Neuron (in vitro differentiated cells): ENCODE data around the gene PRKN.

Source experiments
- H2AFZ ChIP-seq: one replicate; pipeline ENCODE4 v1.6.1; 2013; ENCODE audit warnings: low read depth, mild to moderate bottlenecking, inconsistent platforms, low read length, moderate library complexity
- H3K27me3 ChIP-seq: one replicate; pipeline ENCODE4 v1.6.1; 2013; ENCODE audit warnings: low read length; ENCODE audit not compliant: insufficient read depth
- H3K36me3 ChIP-seq: one replicate; pipeline ENCODE4 v1.6.1; 2013; ENCODE audit warnings: low read length; ENCODE audit not compliant: insufficient read depth
- H3K4me1 ChIP-seq: one replicate; pipeline ENCODE4 v1.6.1; 2013; ENCODE audit warnings: low read length; ENCODE audit not compliant: insufficient read depth
- H3K4me3 ChIP-seq: 2 replicates; pipeline ENCODE4 v1.5.1; 2013; ENCODE audit warnings: mild to moderate bottlenecking, low read length, moderate library complexity
- H3K9me3 ChIP-seq: one replicate; pipeline ENCODE4 v1.6.1; 2013; ENCODE audit warnings: low read length

PRKN gene

GRCh38 chr6:162124710-162125435 is 602.7 kb downstream of the PRKN start:
- Histone ChIP-seq H3K4me3 (no peak overlapping the region), H3K4me1 (no peaks in the 10 kb centered on the region), H3K27me3 (no peaks in the 10 kb centered on the region), H3K9me3 (no peaks in the 10 kb centered on the region), H2AFZ (no peak overlapping the region), H3K36me3 (no peaks in the 10 kb centered on the region)

GRCh38 chr6:162123797-162124196 is 603.8 kb downstream of the PRKN start:
- no peak overlapping the region for H2AFZ ChIP-seq

GRCh38 chr6:162119341-162119740 is 608.2 kb downstream of the PRKN start:
- Histone ChIP-seq H3K27me3 (no peaks in the 10 kb centered on the region), H3K4me3 (no peak overlapping the region), H3K4me1 (no peaks in the 10 kb centered on the region), H2AFZ (no peak overlapping the region), H3K9me3 (no peaks in the 10 kb centered on the region), H3K36me3 (no peaks in the 10 kb centered on the region)

More at GRCh38 chr6:162123797-162124196, 603.8 kb downstream of the PRKN start:
- Histone ChIP-seq H3K36me3 (no peaks in the 10 kb centered on the region), H3K9me3 (no peaks in the 10 kb centered on the region), H3K4me3 (no peak overlapping the region), H3K27me3 (no peaks in the 10 kb centered on the region), H3K4me1 (no peaks in the 10 kb centered on the region)

GRCh38 chr6:162118706-162119105 is 608.9 kb downstream of the PRKN start:
- Histone ChIP-seq H3K27me3 (no peaks in the 10 kb centered on the region), H3K9me3 (no peaks in the 10 kb centered on the region)

GRCh38 chr6:162116902-162117525 is 610.6 kb downstream of the PRKN start:
- H3K27me3 ChIP-seq, result no peaks in the 10 kb centered on the region
- no peaks in the 10 kb centered on the region for H3K9me3 ChIP-seq
- no peaks in the 10 kb centered on the region for H3K4me1 ChIP-seq
- no peak overlapping the region for H3K4me3 ChIP-seq
- H2AFZ ChIP-seq, result no peak overlapping the region
- H3K36me3 ChIP-seq, result no peaks in the 10 kb centered on the region

More at GRCh38 chr6:162118706-162119105, 608.9 kb downstream of the PRKN start:
- Histone ChIP-seq H3K4me3 (no peak overlapping the region), H3K36me3 (no peaks in the 10 kb centered on the region), H3K4me1 (no peaks in the 10 kb centered on the region), H2AFZ (no peak overlapping the region)

- H3K9me3 ChIP-seq, result no peaks in the 10 kb centered on the region
- no peaks in the 10 kb centered on the region for H3K36me3 ChIP-seq
- H2AFZ ChIP-seq, result no peak overlapping the region
- peaks cover 11% of the 10 kb centered on the region for H3K4me1 ChIP-seq
- no peaks in the 10 kb centered on the region for H3K27me3 ChIP-seq
- H3K4me3 ChIP-seq, result no peak overlapping the region
These were observed 618.0 kb downstream of the PRKN start for GRCh38 chr6:162109480-162110050.

- no peak overlapping the region for H3K4me3 ChIP-seq
- H3K9me3 ChIP-seq, result no peaks in the 10 kb centered on the region
- no peaks in the 10 kb centered on the region for H3K36me3 ChIP-seq
- H3K27me3 ChIP-seq, result no peaks in the 10 kb centered on the region
- H3K4me1 ChIP-seq, result peaks cover 11% of the 10 kb centered on the region
- no peak overlapping the region for H2AFZ ChIP-seq
These were observed 619.5 kb downstream of the PRKN start for GRCh38 chr6:162108041-162108440.

- Histone ChIP-seq H3K27me3 (no peaks in the 10 kb centered on the region), H3K4me3 (no peak overlapping the region), H2AFZ (no peak overlapping the region), H3K4me1 (no peaks in the 10 kb centered on the region), H3K9me3 (peaks cover 2% of the 10 kb centered on the region), H3K36me3 (no peaks in the 10 kb centered on the region)
These were observed 627.5 kb downstream of the PRKN start for GRCh38 chr6:162100096-162100495.

- H3K36me3 ChIP-seq, result no peaks in the 10 kb centered on the region
- H3K27me3 ChIP-seq, result no peaks in the 10 kb centered on the region
- H3K4me3 ChIP-seq, result no peak overlapping the region
These were observed 627.9 kb downstream of the PRKN start for GRCh38 chr6:162099685-162100084.

GRCh38 chr6:162092816-162093502 is 634.6 kb downstream of the PRKN start:
- Histone ChIP-seq H3K9me3 (peaks cover 2% of the 10 kb centered on the region), H3K4me3 (no peak overlapping the region), H3K4me1 (no peaks in the 10 kb centered on the region), H3K27me3 (no peaks in the 10 kb centered on the region), H3K36me3 (no peaks in the 10 kb centered on the region), H2AFZ (no peak overlapping the region)

More at GRCh38 chr6:162099685-162100084, 627.9 kb downstream of the PRKN start:
- Histone ChIP-seq H3K4me1 (no peaks in the 10 kb centered on the region), H3K9me3 (peaks cover 2% of the 10 kb centered on the region), H2AFZ (no peak overlapping the region)

- no peaks in the 10 kb centered on the region for H3K27me3 ChIP-seq
- no peaks in the 10 kb centered on the region for H3K4me1 ChIP-seq
- no peak overlapping the region for H3K4me3 ChIP-seq
- H3K9me3 ChIP-seq, result no peaks in the 10 kb centered on the region
- no peaks in the 10 kb centered on the region for H3K36me3 ChIP-seq
- no peak overlapping the region for H2AFZ ChIP-seq
These were observed 636.8 kb downstream of the PRKN start for GRCh38 chr6:162090734-162091133.

- no peaks in the 10 kb centered on the region for H3K9me3 ChIP-seq
- H3K4me1 ChIP-seq, result no peaks in the 10 kb centered on the region
- no peaks in the 10 kb centered on the region for H3K36me3 ChIP-seq
- H3K27me3 ChIP-seq, result no peaks in the 10 kb centered on the region
- H2AFZ ChIP-seq, result no peak overlapping the region
- H3K4me3 ChIP-seq, result no peak overlapping the region
These were observed 639.5 kb downstream of the PRKN start for GRCh38 chr6:162088091-162088490.

- no peak overlapping the region for H3K4me3 ChIP-seq
These were observed 642.0 kb downstream of the PRKN start for GRCh38 chr6:162085561-162085960.

More at GRCh38 chr6:162085561-162085960, 642.0 kb downstream of the PRKN start:
- no peaks in the 10 kb centered on the region for H3K4me1 ChIP-seq
- no peak overlapping the region for H2AFZ ChIP-seq
- H3K9me3 ChIP-seq, result no peaks in the 10 kb centered on the region
- H3K36me3 ChIP-seq, result no peaks in the 10 kb centered on the region
- no peaks in the 10 kb centered on the region for H3K27me3 ChIP-seq
